Suppressor macrophage treated with lipopolysaccharide for 1 hour (primary cell): Measurements from ENCODE around the gene SLC7A9.
"Not testable (repeated sequence)": the region's sequence is repeated elsewhere in the genome, so short reads cannot be mapped to it uniquely, and the experiment has no call there.

Source experiments
- DNase-seq, 3 donors: peaks; one replicate each; pipeline ENCODE4 v3.0.0-alpha.2; 2020 to 2022

Gene SLC7A9

GRCh38 chr19:32824191-32824751, 45.3 kb downstream of the SLC7A9 start:
- no peak for DNase-seq

- no peak for DNase-seq
Measured at GRCh38 chr19:32823747-32824102, 45.8 kb downstream of the SLC7A9 start.

- no peak for DNase-seq
Measured at GRCh38 chr19:32822916-32823746, 46.4 kb downstream of the SLC7A9 start.

GRCh38 chr19:32819419-32820400, 49.9 kb downstream of the SLC7A9 start:
- DNase-seq: no peak

- DNase-seq: no peak
Measured at GRCh38 chr19:32818536-32818935, 51.0 kb downstream of the SLC7A9 start.

GRCh38 chr19:32817569-32818476, 51.7 kb downstream of the SLC7A9 start:
- DNase-seq: no peak

- DNase-seq: no peak
Measured at GRCh38 chr19:32816555-32817099, 52.9 kb downstream of the SLC7A9 start.

- no peak for DNase-seq
Measured at GRCh38 chr19:32814624-32815023, 54.9 kb downstream of the SLC7A9 start.

GRCh38 chr19:32813862-32814425, 55.6 kb downstream of the SLC7A9 start:
- DNase-seq: no peak

- no peak for DNase-seq
Measured at GRCh38 chr19:32812571-32812970, 57.0 kb downstream of the SLC7A9 start.

GRCh38 chr19:32812036-32812435, 57.5 kb downstream of the SLC7A9 start:
- no peak for DNase-seq

- DNase-seq: no peak
Measured at GRCh38 chr19:32811151-32811550, 58.4 kb downstream of the SLC7A9 start.

GRCh38 chr19:32810452-32810851, 59.1 kb downstream of the SLC7A9 start:
- DNase-seq: no peak

GRCh38 chr19:32809754-32810153, 59.8 kb downstream of the SLC7A9 start:
- no peak for DNase-seq

- DNase-seq: no peak
Measured at GRCh38 chr19:32809254-32809653, 60.3 kb downstream of the SLC7A9 start.

GRCh38 chr19:32808236-32808635, 61.3 kb downstream of the SLC7A9 start:
- DNase-seq: no peak

- no peak for DNase-seq
Measured at GRCh38 chr19:32802840-32803239, 66.7 kb downstream of the SLC7A9 start.

- no peak for DNase-seq
Measured at GRCh38 chr19:32800754-32801153, 68.8 kb downstream of the SLC7A9 start.

GRCh38 chr19:32800191-32800590, 69.4 kb downstream of the SLC7A9 start:
- DNase-seq: no peak

- DNase-seq: no peak
Measured at GRCh38 chr19:32798201-32798600, 71.4 kb downstream of the SLC7A9 start.

GRCh38 chr19:32789429-32789828, 80.1 kb downstream of the SLC7A9 start:
- no peak for DNase-seq

GRCh38 chr19:32787895-32788294, 81.7 kb downstream of the SLC7A9 start:
- not testable (repeated sequence) for DNase-seq
